WTC11 (cell line): ENCODE measurements around the gene SLC6A9. TPM values are rescaled to one million over a fixed set of nuclear protein-coding genes. Genes with fewer than 3 reads are reported as not detected.

Experiments
- EMX1 ChIP-seq: fragments of 250-450 bp; sonication (Bioruptor Pico); IDR thresholded peaks from 2 replicates; pipeline ENCODE4 v1.8.0; 2021; ENCODE audit warnings: mild to moderate bottlenecking
- ETV6 ChIP-seq: sonication (generic); formaldehyde crosslinking; IDR thresholded peaks from 2 replicates; pipeline ENCODE4 v1.8.1; 2022; ENCODE audit warnings: mild to moderate bottlenecking, missing genetic modification reagents
- JAZF1 ChIP-seq: fragments of 250-450 bp; sonication (Bioruptor Pico); IDR thresholded peaks from 2 replicates; pipeline ENCODE4 v1.9.0; 2021; ENCODE audit warnings: moderate library complexity, mild to moderate bottlenecking, inconsistent platforms
- MXD4 ChIP-seq: fragments of 250-450 bp; sonication (Bioruptor Pico); IDR thresholded peaks from 2 replicates; pipeline ENCODE4 v1.8.0; 2021; ENCODE audit warnings: mild to moderate bottlenecking, moderate library complexity, borderline replicate concordance
- NFYB ChIP-seq: sonication (generic); formaldehyde crosslinking; conservative IDR thresholded peaks from 2 replicates; pipeline ENCODE4 v1.8.0; 2022; ENCODE audit warnings: low read depth, missing genetic modification reagents
- RORB ChIP-seq: fragments of 250-450 bp; sonication (Bioruptor Pico); IDR thresholded peaks from 2 replicates; pipeline ENCODE4 v1.9.0; 2021; ENCODE audit warnings: mild to moderate bottlenecking
- SMAD4 ChIP-seq: sonication (generic); formaldehyde crosslinking; IDR thresholded peaks from 2 replicates; pipeline ENCODE4 v1.8.0; 2022; ENCODE audit warnings: mild to moderate bottlenecking, missing genetic modification reagents
- SOX15 ChIP-seq: fragments of 250-450 bp; sonication (Bioruptor Pico); IDR thresholded peaks from 2 replicates; pipeline ENCODE4 v1.9.0; 2021; ENCODE audit warnings: mild to moderate bottlenecking
- ZBTB21 ChIP-seq: sonication (generic); formaldehyde crosslinking; IDR thresholded peaks from 2 replicates; pipeline ENCODE4 v1.8.1; 2023; ENCODE audit warnings: mild to moderate bottlenecking, missing genetic modification reagents, borderline replicate concordance
- ZNF219 ChIP-seq: sonication (generic); formaldehyde crosslinking; IDR thresholded peaks from 2 replicates; pipeline ENCODE4 v1.8.0; 2023; ENCODE audit warnings: missing genetic modification reagents, mild to moderate bottlenecking, borderline replicate concordance
- ZNF232 ChIP-seq: sonication (generic); formaldehyde crosslinking; IDR thresholded peaks from 2 replicates; pipeline ENCODE4 v1.8.0; 2022; ENCODE audit warnings: mild to moderate bottlenecking, missing genetic modification reagents
- ZNF263 ChIP-seq: sonication (generic); formaldehyde crosslinking; IDR thresholded peaks from 2 replicates; pipeline ENCODE4 v1.8.1; 2022; ENCODE audit warnings: low read depth, mild to moderate bottlenecking, moderate library complexity, missing genetic modification reagents
- total RNA-seq: library from RNA; stranded (reverse); gene quantifications from 3 replicates; pipeline ENCODE4 v1.2.3, GENCODE V29; 2021
- TF ChIP-seq, protein P1 (sequence below): fragments of 250-450 bp; sonication (Bioruptor Pico); IDR thresholded peaks from 2 replicates; pipeline ENCODE4 v1.9.0; 2021; ENCODE audit warnings: moderate library complexity, mild to moderate bottlenecking, inconsistent platforms, borderline replicate concordance
- TF ChIP-seq, protein P2 (sequence below): sonication (generic); formaldehyde crosslinking; IDR thresholded peaks from 2 replicates; pipeline ENCODE4 v1.8.0; 2023; ENCODE audit warnings: mild to moderate bottlenecking, missing genetic modification reagents
- TF ChIP-seq, protein P3 (sequence below): sonication (generic); formaldehyde crosslinking; IDR thresholded peaks from 2 replicates; pipeline ENCODE4 v1.8.1; 2023; ENCODE audit warnings: mild to moderate bottlenecking, moderate library complexity, missing genetic modification reagents
- TF ChIP-seq, protein P4 (sequence below): fragments of 250-450 bp; sonication (Bioruptor Pico); IDR thresholded peaks from 2 replicates; pipeline ENCODE4 v1.9.0; 2021; ENCODE audit warnings: mild to moderate bottlenecking, borderline replicate concordance
- TF ChIP-seq, protein P5 (sequence below): sonication (generic); formaldehyde crosslinking; IDR thresholded peaks from 2 replicates; pipeline ENCODE4 v1.8.1; 2023; ENCODE audit warnings: mild to moderate bottlenecking, missing genetic modification reagents, moderate library complexity
- TF ChIP-seq, protein P6 (sequence below): fragments of 250-450 bp; sonication (Bioruptor Pico); conservative IDR thresholded peaks from 2 replicates; pipeline ENCODE4 v1.9.0; 2021; ENCODE audit warnings: mild to moderate bottlenecking
- TF ChIP-seq, protein P7 (sequence below): fragments of 250-450 bp; sonication (Bioruptor Pico); IDR thresholded peaks from 2 replicates; pipeline ENCODE4 v1.9.0; 2021; ENCODE audit warnings: mild to moderate bottlenecking
- TF ChIP-seq, protein P8 (sequence below): sonication (generic); formaldehyde crosslinking; IDR thresholded peaks from 2 replicates; pipeline ENCODE4 v1.8.1; 2022; ENCODE audit warnings: missing genetic modification reagents, borderline replicate concordance

Gene SLC6A9
- total RNA-seq, 1 experiment from 2014 or later = 14.4 TPM

DNA sequence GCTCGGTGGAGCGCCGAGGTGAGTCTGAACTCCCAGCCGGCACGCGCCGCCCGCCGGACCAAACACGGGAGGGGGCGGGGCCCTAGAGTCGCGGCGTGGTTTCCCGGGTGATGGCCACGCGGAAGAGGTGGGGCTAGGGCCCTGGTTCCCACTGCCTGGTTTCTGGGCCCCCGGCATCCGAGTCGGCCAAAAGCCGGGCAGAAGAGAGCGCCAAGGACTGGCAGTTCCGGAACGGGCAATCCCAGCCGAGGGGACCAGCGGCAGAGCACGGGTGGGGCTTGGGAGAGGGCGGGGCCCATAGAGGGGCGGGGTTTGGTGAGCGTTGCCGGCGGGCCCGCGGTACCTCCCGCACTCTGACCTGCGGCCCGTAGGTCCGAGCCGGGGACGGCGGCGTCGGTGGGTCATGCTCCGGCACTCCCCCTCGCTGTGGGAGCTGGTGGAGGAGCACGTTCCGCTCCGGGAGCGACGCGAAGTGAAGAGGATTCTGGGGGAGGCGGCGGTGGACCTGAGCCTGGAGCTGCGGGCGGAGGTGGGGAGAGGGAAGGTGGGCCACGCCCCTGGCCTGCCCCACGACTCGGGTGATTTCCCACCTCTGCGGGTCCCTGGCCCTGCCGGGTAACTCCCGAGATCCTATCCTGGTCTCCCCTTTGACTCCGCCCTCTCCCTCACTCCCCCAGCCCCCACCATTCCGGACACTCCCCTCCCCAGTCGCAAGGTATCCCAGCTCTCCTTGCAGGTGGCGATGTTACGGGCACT lies 39.6 kb downstream of the SLC6A9 start, which contains the start of gene CCDC24 (continued):
- TF ChIP-seq, protein P1, sequence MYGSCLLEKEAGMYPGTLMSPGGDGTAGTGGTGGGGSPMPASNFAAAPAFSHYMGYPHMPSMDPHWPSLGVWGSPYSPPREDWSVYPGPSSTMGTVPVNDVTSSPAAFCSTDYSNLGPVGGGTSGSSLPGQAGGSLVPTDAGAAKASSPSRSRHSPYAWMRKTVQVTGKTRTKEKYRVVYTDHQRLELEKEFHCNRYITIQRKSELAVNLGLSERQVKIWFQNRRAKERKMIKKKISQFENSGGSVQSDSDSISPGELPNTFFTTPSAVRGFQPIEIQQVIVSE = no peak
- TF ChIP-seq ZBTB21 (CRISPR knock-in tag) (peak; percentile 79), ZNF232 (CRISPR knock-in tag) (0 out of 2 replicates have a peak, but pooled peaks have one; percentile 50), JAZF1 (CRISPR knock-in tag) (no peak), EMX1 (CRISPR knock-in tag) (no peak), ZNF219 (CRISPR knock-in tag) (no peak), SOX15 (CRISPR knock-in tag) (no peak), SMAD4 (CRISPR knock-in tag) (no peak), MXD4 (no peak), ZNF263 (CRISPR knock-in tag) (no peak), RORB (no peak), ETV6 (peak; percentile 36; the same call in 1 of the 2 replicates), NFYB (CRISPR knock-in tag) (no peak)
- TF ChIP-seq, protein P2, sequence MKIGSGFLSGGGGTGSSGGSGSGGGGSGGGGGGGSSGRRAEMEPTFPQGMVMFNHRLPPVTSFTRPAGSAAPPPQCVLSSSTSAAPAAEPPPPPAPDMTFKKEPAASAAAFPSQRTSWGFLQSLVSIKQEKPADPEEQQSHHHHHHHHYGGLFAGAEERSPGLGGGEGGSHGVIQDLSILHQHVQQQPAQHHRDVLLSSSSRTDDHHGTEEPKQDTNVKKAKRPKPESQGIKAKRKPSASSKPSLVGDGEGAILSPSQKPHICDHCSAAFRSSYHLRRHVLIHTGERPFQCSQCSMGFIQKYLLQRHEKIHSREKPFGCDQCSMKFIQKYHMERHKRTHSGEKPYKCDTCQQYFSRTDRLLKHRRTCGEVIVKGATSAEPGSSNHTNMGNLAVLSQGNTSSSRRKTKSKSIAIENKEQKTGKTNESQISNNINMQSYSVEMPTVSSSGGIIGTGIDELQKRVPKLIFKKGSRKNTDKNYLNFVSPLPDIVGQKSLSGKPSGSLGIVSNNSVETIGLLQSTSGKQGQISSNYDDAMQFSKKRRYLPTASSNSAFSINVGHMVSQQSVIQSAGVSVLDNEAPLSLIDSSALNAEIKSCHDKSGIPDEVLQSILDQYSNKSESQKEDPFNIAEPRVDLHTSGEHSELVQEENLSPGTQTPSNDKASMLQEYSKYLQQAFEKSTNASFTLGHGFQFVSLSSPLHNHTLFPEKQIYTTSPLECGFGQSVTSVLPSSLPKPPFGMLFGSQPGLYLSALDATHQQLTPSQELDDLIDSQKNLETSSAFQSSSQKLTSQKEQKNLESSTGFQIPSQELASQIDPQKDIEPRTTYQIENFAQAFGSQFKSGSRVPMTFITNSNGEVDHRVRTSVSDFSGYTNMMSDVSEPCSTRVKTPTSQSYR (CRISPR knock-in tag) = no peak
- TF ChIP-seq, protein P3, sequence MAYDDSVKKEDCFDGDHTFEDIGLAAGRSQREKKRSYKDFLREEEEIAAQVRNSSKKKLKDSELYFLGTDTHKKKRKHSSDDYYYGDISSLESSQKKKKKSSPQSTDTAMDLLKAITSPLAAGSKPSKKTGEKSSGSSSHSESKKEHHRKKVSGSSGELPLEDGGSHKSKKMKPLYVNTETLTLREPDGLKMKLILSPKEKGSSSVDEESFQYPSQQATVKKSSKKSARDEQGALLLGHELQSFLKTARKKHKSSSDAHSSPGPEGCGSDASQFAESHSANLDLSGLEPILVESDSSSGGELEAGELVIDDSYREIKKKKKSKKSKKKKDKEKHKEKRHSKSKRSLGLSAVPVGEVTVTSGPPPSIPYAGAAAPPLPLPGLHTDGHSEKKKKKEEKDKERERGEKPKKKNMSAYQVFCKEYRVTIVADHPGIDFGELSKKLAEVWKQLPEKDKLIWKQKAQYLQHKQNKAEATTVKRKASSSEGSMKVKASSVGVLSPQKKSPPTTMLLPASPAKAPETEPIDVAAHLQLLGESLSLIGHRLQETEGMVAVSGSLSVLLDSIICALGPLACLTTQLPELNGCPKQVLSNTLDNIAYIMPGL (CRISPR knock-in tag) = peak; percentile 43; the same call in 1 of the 2 replicates
- TF ChIP-seq, protein P4, sequence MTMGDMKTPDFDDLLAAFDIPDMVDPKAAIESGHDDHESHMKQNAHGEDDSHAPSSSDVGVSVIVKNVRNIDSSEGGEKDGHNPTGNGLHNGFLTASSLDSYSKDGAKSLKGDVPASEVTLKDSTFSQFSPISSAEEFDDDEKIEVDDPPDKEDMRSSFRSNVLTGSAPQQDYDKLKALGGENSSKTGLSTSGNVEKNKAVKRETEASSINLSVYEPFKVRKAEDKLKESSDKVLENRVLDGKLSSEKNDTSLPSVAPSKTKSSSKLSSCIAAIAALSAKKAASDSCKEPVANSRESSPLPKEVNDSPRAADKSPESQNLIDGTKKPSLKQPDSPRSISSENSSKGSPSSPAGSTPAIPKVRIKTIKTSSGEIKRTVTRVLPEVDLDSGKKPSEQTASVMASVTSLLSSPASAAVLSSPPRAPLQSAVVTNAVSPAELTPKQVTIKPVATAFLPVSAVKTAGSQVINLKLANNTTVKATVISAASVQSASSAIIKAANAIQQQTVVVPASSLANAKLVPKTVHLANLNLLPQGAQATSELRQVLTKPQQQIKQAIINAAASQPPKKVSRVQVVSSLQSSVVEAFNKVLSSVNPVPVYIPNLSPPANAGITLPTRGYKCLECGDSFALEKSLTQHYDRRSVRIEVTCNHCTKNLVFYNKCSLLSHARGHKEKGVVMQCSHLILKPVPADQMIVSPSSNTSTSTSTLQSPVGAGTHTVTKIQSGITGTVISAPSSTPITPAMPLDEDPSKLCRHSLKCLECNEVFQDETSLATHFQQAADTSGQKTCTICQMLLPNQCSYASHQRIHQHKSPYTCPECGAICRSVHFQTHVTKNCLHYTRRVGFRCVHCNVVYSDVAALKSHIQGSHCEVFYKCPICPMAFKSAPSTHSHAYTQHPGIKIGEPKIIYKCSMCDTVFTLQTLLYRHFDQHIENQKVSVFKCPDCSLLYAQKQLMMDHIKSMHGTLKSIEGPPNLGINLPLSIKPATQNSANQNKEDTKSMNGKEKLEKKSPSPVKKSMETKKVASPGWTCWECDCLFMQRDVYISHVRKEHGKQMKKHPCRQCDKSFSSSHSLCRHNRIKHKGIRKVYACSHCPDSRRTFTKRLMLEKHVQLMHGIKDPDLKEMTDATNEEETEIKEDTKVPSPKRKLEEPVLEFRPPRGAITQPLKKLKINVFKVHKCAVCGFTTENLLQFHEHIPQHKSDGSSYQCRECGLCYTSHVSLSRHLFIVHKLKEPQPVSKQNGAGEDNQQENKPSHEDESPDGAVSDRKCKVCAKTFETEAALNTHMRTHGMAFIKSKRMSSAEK = no peak
- TF ChIP-seq, protein P5, sequence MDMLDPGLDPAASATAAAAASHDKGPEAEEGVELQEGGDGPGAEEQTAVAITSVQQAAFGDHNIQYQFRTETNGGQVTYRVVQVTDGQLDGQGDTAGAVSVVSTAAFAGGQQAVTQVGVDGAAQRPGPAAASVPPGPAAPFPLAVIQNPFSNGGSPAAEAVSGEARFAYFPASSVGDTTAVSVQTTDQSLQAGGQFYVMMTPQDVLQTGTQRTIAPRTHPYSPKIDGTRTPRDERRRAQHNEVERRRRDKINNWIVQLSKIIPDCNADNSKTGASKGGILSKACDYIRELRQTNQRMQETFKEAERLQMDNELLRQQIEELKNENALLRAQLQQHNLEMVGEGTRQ (CRISPR knock-in tag) = peak; percentile 42
- TF ChIP-seq, protein P6, sequence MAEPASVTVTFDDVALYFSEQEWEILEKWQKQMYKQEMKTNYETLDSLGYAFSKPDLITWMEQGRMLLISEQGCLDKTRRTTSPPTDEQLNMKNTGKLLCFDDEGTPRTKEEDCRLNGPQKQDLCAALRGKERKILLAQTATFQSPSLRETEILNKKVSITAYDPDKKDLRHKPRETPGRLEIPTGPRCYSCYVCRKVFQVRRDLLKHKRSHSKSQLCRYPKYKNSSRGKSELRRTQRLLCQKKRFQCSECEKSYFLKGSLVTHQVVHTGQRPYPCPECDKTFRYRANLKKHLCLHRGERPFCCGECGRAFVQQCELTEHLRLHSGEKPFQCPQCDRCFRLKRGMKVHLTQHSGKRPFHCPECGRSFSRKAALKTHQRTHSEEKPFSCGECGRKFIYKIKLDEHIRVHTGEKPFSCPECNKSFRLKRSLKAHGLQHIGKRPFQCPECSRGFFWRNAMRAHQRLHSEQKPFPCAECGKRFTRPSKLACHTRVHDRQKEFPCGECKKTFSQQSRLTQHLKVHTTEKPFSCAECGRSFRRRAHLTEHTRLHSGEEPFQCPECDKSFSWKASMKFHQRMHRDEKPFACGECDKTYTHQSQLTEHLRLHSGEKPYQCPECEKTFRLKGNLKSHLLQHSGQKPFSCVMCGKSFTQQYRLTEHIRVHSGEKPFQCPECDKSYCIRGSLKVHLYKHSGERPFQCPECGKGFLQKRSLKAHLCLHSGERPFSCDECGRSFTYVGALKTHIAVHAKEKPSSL (CRISPR knock-in tag) = no peak
- TF ChIP-seq, protein P7, sequence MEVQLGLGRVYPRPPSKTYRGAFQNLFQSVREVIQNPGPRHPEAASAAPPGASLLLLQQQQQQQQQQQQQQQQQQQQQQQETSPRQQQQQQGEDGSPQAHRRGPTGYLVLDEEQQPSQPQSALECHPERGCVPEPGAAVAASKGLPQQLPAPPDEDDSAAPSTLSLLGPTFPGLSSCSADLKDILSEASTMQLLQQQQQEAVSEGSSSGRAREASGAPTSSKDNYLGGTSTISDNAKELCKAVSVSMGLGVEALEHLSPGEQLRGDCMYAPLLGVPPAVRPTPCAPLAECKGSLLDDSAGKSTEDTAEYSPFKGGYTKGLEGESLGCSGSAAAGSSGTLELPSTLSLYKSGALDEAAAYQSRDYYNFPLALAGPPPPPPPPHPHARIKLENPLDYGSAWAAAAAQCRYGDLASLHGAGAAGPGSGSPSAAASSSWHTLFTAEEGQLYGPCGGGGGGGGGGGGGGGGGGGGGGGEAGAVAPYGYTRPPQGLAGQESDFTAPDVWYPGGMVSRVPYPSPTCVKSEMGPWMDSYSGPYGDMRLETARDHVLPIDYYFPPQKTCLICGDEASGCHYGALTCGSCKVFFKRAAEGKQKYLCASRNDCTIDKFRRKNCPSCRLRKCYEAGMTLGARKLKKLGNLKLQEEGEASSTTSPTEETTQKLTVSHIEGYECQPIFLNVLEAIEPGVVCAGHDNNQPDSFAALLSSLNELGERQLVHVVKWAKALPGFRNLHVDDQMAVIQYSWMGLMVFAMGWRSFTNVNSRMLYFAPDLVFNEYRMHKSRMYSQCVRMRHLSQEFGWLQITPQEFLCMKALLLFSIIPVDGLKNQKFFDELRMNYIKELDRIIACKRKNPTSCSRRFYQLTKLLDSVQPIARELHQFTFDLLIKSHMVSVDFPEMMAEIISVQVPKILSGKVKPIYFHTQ (CRISPR knock-in tag) = 0 out of 2 replicates have a peak, but pooled peaks have one; percentile 56
- TF ChIP-seq, protein P8, sequence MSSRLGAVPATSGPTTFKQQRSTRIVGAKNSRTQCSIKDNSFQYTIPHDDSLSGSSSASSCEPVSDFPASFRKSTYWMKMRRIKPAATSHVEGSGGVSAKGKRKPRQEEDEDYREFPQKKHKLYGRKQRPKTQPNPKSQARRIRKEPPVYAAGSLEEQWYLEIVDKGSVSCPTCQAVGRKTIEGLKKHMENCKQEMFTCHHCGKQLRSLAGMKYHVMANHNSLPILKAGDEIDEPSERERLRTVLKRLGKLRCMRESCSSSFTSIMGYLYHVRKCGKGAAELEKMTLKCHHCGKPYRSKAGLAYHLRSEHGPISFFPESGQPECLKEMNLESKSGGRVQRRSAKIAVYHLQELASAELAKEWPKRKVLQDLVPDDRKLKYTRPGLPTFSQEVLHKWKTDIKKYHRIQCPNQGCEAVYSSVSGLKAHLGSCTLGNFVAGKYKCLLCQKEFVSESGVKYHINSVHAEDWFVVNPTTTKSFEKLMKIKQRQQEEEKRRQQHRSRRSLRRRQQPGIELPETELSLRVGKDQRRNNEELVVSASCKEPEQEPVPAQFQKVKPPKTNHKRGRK (CRISPR knock-in tag) = no peak
